HG02759 (cell line): ENCODE measurements around the gene KLHL29.

ENCODE experiments used
- ATAC-seq: cut with Tn5 transposase; IDR thresholded peaks from one replicate; pipeline ENCODE4 v1.9.1; 2021; ENCODE audit warnings: mild to moderate bottlenecking, moderate library complexity; ENCODE audit not compliant: unreplicated experiment

Gene KLHL29

GRCh38 chr2:23488584-23488983, 103.6 kb downstream of the KLHL29 start:
- ATAC-seq, result no peak

GRCh38 chr2:23489471-23490322, 104.7 kb downstream of the KLHL29 start:
- no peak for ATAC-seq

- no peak for ATAC-seq
Observed at GRCh38 chr2:23491591-23492336, 106.8 kb downstream of the KLHL29 start.

- ATAC-seq, result no peak
Observed at GRCh38 chr2:23492337-23492675, 107.3 kb downstream of the KLHL29 start.

GRCh38 chr2:23492921-23493320, 107.9 kb downstream of the KLHL29 start:
- ATAC-seq, result no peak

- ATAC-seq, result no peak
Observed at GRCh38 chr2:23493846-23494245, 108.9 kb downstream of the KLHL29 start.

- ATAC-seq, result no peak
Observed at GRCh38 chr2:23494286-23494685, 109.3 kb downstream of the KLHL29 start.

GRCh38 chr2:23495661-23496114, 110.7 kb downstream of the KLHL29 start:
- ATAC-seq, result no peak

GRCh38 chr2:23496456-23496855, 111.5 kb downstream of the KLHL29 start:
- ATAC-seq, result no peak

- no peak for ATAC-seq
Observed at GRCh38 chr2:23497063-23497462, 112.1 kb downstream of the KLHL29 start.

- ATAC-seq, result no peak
Observed at GRCh38 chr2:23497536-23497935, 112.6 kb downstream of the KLHL29 start.

GRCh38 chr2:23498943-23499342, 114.0 kb downstream of the KLHL29 start:
- ATAC-seq, result no peak

GRCh38 chr2:23499439-23499838, 114.5 kb downstream of the KLHL29 start:
- ATAC-seq, result no peak

- ATAC-seq, result no peak
Observed at GRCh38 chr2:23500836-23501235, 115.9 kb downstream of the KLHL29 start.

- ATAC-seq, result no peak
Observed at GRCh38 chr2:23502096-23502495, 117.1 kb downstream of the KLHL29 start.

GRCh38 chr2:23503097-23503496, 118.1 kb downstream of the KLHL29 start:
- no peak for ATAC-seq

GRCh38 chr2:23503682-23504081, 118.7 kb downstream of the KLHL29 start:
- ATAC-seq, result no peak

- no peak for ATAC-seq
Observed at GRCh38 chr2:23504591-23504990, 119.6 kb downstream of the KLHL29 start.

- no peak for ATAC-seq
Observed at GRCh38 chr2:23505218-23505983, 120.4 kb downstream of the KLHL29 start.

- no peak for ATAC-seq
Observed at GRCh38 chr2:23505984-23506380, 121.0 kb downstream of the KLHL29 start.

GRCh38 chr2:23506531-23507266, 121.7 kb downstream of the KLHL29 start:
- no peak for ATAC-seq
